ENCODE data around the gene ELFN1. TPM values are rescaled to one million over a fixed set of nuclear protein-coding genes. Genes with fewer than 3 reads are reported as not detected.
"Not testable (repeated sequence)": the region's sequence is repeated elsewhere in the genome, so short reads cannot be mapped to it uniquely, and the experiment has no call there.

ELFN1 gene
- total RNA-seq, 4 donors from 2014 or later: 0.51 to 6.7 (median 3.6) TPM

DNA sequence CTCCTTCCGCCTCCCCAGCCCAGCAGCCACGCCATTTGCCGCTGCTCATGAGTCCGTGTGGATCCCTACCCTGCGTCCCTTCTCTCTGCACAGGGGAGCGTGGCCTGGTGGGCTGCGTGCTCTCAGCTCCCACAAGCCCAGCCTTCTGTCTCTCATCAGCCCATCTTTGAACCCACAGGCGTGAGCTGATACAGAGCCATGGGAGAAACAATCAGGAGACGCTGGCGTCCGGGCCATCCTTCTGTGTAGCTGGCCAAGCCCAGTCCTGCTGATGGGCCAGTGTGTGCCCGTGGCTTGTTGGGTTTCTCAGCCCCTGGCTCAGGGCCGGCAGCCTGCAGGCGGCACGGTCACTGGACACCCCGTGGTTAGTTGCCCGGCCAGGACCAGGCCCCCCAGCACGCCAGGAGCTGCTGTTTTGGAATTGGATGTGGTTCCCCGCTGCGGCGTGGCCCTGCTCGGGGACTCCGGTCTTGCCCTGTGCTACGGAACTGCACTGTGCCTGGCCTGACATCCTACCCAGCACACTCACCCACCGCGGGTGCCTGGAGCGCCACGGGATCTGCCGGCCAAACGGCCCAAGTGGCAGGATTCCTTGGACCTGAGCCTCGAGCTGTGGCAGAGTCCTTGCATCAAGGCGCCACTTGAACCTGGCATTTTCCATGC is 88.9 kb downstream of the ELFN1 start:
- no peak overlapping the region for H3K27ac ChIP-seq
- H3K4me3 ChIP-seq: no peak overlapping the region
- no peak for TF ChIP-seq CTCF (IDR thresholded peaks at IDR 0.05)
- TF ChIP-seq POLR2A (IDR thresholded peaks at IDR 0.05): no peak
- H3K9me3 ChIP-seq: peaks cover 0 to 11% of the 10 kb centered on the region in 2 donors
- H3K27me3 ChIP-seq: no peaks in the 10 kb centered on the region
- intact Hi-C loops (cut with DNase I; ENCODE audit: low total_unique reads): no loop called here
- no peak for DNase-seq
- H3K4me1 ChIP-seq: no peaks in the 10 kb centered on the region
- no peaks in the 10 kb centered on the region for H3K36me3 ChIP-seq

DNA sequence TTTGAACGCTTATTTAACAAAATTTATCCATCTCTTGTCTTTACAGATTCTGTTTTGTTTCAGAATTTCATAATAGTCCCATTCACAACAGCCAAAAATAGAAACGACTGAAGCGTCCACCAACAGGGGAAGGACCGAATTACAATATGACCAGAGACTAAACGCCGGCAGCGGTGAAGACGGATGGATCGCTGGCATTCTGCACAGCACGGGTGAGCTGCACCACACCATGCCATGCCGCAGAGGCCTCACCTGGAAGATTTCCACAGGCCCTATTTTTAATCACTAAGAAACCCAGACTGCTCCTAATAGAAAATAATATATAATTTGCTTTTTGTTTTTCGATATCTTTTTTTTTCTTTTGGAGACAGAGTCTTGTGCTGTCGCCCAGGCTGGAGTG is 91.0 kb downstream of the ELFN1 start:
- intact Hi-C loops (cut with DNase I; ENCODE audit: low total_unique reads): no loop called here
- Histone ChIP-seq H3K4me3 (no peak overlapping the region), H3K27ac (no peak overlapping the region), H3K27me3 (no peaks in the 10 kb centered on the region), H3K4me1 (no peaks in the 10 kb centered on the region), H3K36me3 (no peaks in the 10 kb centered on the region), H3K9me3 (peaks cover 0 to 16% of the 10 kb centered on the region in 2 donors)
- DNase-seq: no peak
- TF ChIP-seq CTCF (IDR thresholded peaks at IDR 0.05): no peak

DNA sequence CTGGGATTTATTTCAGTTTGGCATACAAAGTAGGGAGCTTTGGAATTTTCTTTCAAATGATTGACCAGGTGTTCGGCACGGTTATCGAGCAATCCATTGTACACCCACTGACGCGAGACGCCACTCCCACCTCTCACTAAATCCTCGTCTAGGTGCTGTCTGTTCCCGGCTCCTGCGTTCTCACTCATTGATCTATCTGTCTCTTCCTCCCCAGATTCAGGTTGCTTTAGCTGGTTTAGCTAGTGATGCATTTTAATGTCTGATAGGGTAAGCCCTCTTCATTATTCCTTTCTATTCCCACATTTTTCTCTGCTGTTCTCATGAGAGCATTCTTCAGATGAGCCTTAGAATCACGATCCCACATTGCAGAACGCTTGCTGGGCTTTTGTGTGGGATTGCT is 91.7 kb downstream of the ELFN1 start:
- Histone ChIP-seq H3K9me3 (peaks cover 0 to 16% of the 10 kb centered on the region in 2 donors), H3K27ac (no peak overlapping the region), H3K4me3 (no peak overlapping the region), H3K27me3 (no peaks in the 10 kb centered on the region), H3K4me1 (no peaks in the 10 kb centered on the region), H3K36me3 (no peaks in the 10 kb centered on the region)
- no peak for TF ChIP-seq CTCF (IDR thresholded peaks at IDR 0.05)
- no peak for TF ChIP-seq POLR2A (IDR thresholded peaks at IDR 0.05)
- no peak for DNase-seq
- intact Hi-C loops (cut with DNase I; ENCODE audit: low total_unique reads): no loop called here

DNA sequence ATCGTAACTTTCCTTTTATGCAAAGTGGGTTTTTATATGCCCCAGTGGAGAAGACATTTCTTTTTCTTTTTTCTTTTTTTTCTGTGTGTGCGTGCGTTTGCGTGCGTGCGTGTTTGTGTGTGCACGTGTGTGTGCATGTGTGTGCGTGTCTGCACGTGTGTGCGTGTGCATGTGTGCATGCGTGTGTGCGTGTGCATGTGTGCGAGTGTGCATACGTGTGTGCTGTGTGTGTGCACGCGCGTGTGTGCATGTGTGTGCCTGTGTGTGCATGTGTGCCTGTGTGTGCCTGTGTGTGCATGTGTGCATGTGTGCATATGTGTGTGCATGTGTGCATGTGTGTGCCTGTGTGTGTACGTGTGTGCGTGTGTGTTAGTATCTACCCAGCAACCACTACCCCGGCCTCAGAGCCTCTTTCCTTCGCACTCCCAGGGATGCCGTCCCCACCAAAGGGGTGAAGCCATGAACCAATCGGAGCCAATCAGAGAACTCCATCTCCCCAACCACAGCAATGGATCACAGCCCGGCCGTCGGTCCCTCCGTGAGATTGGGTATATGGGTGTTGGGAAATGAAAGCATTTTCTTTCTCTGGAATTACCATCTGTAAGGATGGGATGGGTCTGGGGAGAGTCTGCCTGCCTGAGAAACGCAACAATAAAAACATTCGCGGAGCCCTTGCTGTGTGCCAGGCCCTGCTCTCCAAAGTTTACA is 92.3 kb downstream of the ELFN1 start:
- no peak for DNase-seq
- no peaks in the 10 kb centered on the region for H3K4me1 ChIP-seq
- no peak overlapping the region for H3K4me3 ChIP-seq
- no peaks in the 10 kb centered on the region for H3K36me3 ChIP-seq
- intact Hi-C loops (cut with DNase I; ENCODE audit: low total_unique reads): no loop called here
- TF ChIP-seq POLR2A (IDR thresholded peaks at IDR 0.05): no peak
- no peak for TF ChIP-seq CTCF (IDR thresholded peaks at IDR 0.05)
- no peaks in the 10 kb centered on the region for H3K27me3 ChIP-seq
- peaks cover 0 to 16% of the 10 kb centered on the region in 2 donors for H3K9me3 ChIP-seq
- H3K27ac ChIP-seq: no peak overlapping the region

DNA sequence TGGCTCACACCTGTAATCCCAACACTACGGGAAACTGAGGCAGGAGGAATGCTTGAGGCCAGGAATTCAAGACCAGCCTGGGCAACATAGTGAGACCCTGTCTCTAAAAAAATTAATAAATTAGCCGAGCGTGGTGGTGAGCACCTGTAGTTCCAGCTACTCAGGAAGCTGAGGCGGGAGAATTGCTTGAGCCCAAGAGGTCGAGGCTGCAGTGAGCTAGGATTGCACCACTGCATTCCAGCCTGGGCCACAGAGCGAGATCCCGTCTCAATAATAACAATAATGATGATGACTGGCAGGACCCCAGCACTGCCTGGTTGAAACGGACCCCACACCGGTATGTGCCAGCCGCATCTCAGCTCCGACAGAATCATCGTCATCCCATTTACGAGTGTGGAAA is 93.0 kb downstream of the ELFN1 start:
- H3K4me1 ChIP-seq: no peaks in the 10 kb centered on the region
- H3K4me3 ChIP-seq: no peak overlapping the region
- H3K9me3 ChIP-seq: peaks cover 0 to 16% of the 10 kb centered on the region in 2 donors
- H3K27ac ChIP-seq: no peak overlapping the region
- H3K36me3 ChIP-seq: no peaks in the 10 kb centered on the region
- no peaks in the 10 kb centered on the region for H3K27me3 ChIP-seq
- intact Hi-C loops (cut with DNase I; ENCODE audit: low total_unique reads): no loop called here
- no peak for DNase-seq
- TF ChIP-seq CTCF (IDR thresholded peaks at IDR 0.05): no peak
- TF ChIP-seq POLR2A (IDR thresholded peaks at IDR 0.05): no peak

DNA sequence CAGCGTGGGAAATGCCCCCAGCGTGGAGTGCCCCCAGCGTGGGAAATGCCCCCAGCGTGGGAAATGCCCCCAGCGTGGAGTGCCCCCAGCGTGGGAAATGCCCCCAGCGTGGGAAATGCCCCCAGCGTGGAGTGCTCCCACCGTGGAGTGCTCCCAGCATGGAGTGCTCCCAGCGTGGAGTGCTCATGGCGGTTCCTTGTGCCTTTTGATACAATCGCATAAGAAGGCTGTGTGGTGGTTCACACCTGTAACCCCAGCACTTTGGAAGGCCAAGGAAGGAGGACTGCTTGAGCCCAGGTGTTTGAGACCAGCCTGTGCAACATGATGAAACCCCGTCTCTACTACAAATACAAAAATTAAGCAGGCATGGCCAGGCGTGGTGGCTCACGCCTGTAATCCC is 93.8 kb downstream of the ELFN1 start:
- H3K36me3 ChIP-seq; H3K27me3 ChIP-seq; H3K4me3 ChIP-seq; DNase-seq; H3K4me1 ChIP-seq; H3K27ac ChIP-seq; intact Hi-C loops (cut with DNase I; ENCODE audit: low total_unique reads): not testable (repeated sequence)
- peaks cover 0 to 16% of the 10 kb centered on the region in 2 donors for H3K9me3 ChIP-seq

Measured in uterus (tissue), 4 donors.